Metanephros (tissue), 1 donor: ENCODE data around the gene LCN2. TPM values are rescaled to one million over a fixed set of nuclear protein-coding genes. Genes with fewer than 3 reads are reported as not detected.

Experiments used
- total RNA-seq: library from RNA; depleted of rRNA; stranded (reverse); fragments of >200 nt; gene quantifications from one replicate; pipeline ENCODE4 v1.2.3, GENCODE V29; 2014

Gene LCN2
- total RNA-seq = 7.1 TPM

DNA sequence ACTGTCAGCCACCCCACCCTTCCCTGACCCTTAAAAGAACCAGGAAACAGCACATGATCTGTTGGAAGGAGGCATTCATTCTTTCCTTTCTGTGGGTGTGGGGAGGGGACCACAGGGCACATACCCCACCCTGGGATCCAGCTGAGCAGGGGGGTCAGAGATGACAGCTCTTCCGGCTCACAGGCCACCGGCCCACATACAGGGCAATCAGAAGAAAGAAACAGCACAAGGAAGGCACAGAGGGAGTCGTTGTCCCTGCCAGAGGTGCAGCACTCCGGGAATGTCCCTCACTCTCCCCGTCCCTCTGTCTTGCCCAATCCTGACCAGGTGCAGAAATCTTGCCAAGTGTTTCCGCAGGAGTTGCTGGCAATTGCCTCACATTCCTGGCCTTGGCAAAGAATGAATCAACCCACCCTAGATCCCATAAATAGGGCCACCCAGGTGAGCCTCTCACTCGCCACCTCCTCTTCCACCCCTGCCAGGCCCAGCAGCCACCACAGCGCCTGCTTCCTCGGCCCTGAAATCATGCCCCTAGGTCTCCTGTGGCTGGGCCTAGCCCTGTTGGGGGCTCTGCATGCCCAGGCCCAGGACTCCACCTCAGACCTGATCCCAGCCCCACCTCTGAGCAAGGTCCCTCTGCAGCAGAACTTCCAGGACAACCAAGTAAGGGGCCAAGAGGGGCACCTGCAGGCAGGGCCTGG is at the start of gene LCN2:
TSS of gene LCN2 (plus strand) at position 453 of the 701 bp plus-strand sequence. CDS start at position 526, 73 bp downstream.

DNA sequence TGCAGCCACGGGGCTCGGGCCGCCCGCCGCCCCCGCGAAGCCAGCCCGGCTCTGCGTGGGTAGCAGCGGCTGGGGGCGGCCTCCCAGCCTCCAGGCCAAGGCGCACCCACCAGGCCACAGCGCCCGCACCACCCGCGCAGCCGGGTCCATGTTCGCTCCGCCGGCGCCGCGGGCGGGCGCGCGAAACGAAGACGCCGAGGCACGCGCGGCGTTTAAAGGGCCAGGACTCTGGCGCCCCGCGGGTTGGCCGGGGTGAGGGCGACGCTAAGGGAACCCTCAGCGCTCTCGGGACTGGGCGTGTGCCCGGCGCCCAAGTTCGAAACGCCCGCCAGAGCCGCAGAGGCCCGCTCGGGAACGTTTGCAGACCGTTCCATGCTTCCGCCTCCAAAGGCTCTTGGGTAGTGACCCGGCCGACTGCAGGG is 21.7 kb upstream of the LCN2 start, which contains the start of gene PTGES2:
TSS of gene PTGES2 (minus strand) at position 162 of the 422 bp plus-strand sequence. CDS start at position 150, 12 bp downstream.

DNA sequence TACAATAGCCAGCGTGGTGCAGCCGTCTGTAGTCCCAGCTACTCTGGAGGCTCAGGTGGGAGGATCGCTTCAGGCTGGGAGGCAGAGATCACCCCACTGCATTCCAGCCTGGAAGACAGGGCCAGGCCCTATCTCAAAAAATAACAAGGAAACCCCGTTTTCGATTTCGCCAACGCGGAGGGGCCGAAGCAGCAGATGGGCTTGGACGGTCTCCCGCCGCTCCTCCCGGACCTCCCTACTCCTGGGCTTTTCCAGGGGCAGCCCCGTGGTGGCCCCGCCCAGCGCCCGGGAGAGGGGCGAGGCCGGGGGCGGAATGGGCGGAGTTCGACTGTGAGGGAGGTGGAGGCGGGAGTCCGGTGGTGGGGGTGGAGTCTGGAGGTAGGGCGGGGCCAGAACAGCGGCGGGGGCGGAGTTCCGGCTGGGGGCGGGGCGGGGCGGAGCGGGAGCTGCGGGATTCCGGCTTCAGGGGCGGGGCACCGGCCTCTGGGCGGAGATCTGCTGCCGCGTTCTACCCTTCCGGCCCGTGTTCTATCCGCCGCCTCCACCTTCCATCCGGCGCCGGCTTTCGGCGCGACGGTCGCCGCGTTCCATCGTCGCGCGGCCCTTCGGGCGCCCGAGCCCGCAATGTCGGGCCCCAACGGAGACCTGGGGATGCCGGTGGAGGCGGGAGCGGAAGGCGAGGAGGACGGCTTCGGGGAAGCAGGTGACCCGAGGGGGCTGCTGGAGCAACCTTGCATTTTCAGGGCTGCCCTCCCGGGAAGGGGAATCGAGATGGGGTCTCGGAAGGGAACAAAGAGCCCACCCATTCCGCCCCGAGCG is 10.7 kb downstream of the LCN2 start, which contains the start of gene BBLN:
TSS of gene BBLN (plus strand) at position 482 of the 819 bp plus-strand sequence. CDS start at position 625, 143 bp downstream.

DNA sequence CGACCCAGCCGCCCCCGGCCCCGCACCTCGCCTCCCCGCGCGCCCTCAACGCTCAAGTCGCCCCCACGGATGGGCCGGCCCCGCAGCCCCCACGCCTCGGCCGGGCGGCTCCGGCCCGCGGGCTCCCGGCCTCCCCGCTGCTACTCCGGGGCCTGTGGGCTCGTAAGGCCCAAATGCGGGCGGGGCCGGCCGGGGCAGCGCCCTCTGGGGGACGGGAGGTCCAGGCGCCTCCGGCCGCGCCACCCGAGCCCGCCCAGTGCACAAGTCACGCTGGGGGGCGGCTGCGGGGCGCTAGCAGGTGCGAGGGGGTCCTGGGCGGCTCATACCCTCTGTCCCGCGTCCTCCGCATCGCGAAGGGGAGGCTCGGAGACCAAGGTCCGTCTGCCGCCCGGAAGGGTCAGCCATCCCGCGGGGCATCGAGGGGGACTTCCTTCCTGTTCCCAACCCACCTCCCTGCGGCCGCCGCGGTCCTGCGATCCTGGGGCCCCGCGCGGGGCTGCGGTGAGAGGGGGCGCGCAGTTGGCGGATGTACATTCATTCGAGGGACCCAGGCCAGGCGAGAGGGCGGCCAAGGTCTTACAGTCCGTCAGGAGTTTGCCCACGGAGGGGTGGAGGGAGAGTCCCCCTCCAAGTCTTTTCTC is 42.3 kb downstream of the LCN2 start, which contains the start of gene CIZ1:
TSS of gene CIZ1 (minus strand) at position 167 of the 641 bp plus-strand sequence. CDS start 715 bp downstream, outside the sequence.

Other genes starting within 250 kb of the LCN2 start
- gene ST6GALNAC6, start 249.8 kb upstream of the LCN2 start, total RNA-seq = 31.2 TPM
- gene ST6GALNAC4, start 232.4 kb upstream of the LCN2 start, total RNA-seq = 28.8 TPM
- gene PIP5KL1, start 218.7 kb upstream of the LCN2 start, total RNA-seq = 2.3 TPM
- 15.9 TPM for gene DPM2, start 211.6 kb upstream of the LCN2 start, total RNA-seq
- gene EEIG1, start 168.5 kb upstream of the LCN2 start, total RNA-seq = 14.0 TPM
- gene NAIF1, start 82.1 kb upstream of the LCN2 start, total RNA-seq = 13.6 TPM
- 32.7 TPM for gene SLC25A25, start 81.2 kb upstream of the LCN2 start, total RNA-seq
- gene PTGES2, start 21.7 kb upstream of the LCN2 start, total RNA-seq = 68.0 TPM
- 46.3 TPM for gene BBLN, start 10.8 kb downstream of the LCN2 start, total RNA-seq
- gene CIZ1, start 42.1 kb downstream of the LCN2 start, total RNA-seq = 43.8 TPM
- gene DNM1, start 53.9 kb downstream of the LCN2 start, total RNA-seq = 71.9 TPM
- 84.7 TPM for gene GOLGA2, start 126.6 kb downstream of the LCN2 start, total RNA-seq
- gene SWI5, start 126.8 kb downstream of the LCN2 start, total RNA-seq = 25.7 TPM
- gene TRUB2, start 173.0 kb downstream of the LCN2 start, total RNA-seq = 26.6 TPM
- 61.0 TPM for gene COQ4, start 173.4 kb downstream of the LCN2 start, total RNA-seq
- 23.7 TPM for gene SLC27A4, start 191.1 kb downstream of the LCN2 start, total RNA-seq
- 38.7 TPM for gene URM1, start 221.9 kb downstream of the LCN2 start, total RNA-seq